Activated CD4-positive, alpha-beta T cell treated with anti-CD3 and anti-CD28 coated beads for 48 hours (primary cell): Measurements from ENCODE around the gene ELOA2.
"Not testable (repeated sequence)": the region's sequence is repeated elsewhere in the genome, so short reads cannot be mapped to it uniquely, and the experiment has no call there.

Source experiments
- DNase-seq: peaks from one replicate; pipeline ENCODE4 v3.0.0-alpha.2; 2020

Gene ELOA2

GRCh38 chr18:47020757-47021156, 14.7 kb downstream of the ELOA2 start:
- not testable (repeated sequence) for DNase-seq

DNA sequence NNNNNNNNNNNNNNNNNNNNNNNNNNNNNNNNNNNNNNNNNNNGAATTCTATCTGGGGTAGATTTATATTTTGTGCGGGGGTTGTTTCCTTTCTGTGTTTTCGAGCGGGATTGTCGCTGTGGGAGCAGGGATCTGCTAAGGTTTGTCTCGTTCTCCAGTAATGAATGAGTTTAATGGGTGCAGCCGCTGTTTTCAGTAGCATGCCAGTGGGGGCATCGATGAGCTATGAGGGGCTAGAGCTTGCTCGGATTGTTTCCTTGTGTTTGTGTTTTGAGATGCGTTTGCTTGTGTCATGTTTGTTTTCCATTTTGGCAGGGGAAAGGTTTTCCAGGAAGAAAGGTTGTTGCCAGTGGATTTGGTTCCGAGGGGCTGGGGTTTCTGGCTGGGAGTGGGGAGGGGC, 15.6 kb downstream of the ELOA2 start:
- not testable (repeated sequence) for DNase-seq
